ENCODE results near the gene SLFN5. TPM values are rescaled to one million over a fixed set of nuclear protein-coding genes. Genes with fewer than 3 reads are reported as not detected.
"Not testable (repeated sequence)": the region's sequence is repeated elsewhere in the genome, so short reads cannot be mapped to it uniquely, and the experiment has no call there.

The SLFN5 gene
- total and polyA plus RNA-seq, 2 donors (not counting 1 experiment from before 2014, with no cell fraction given), result 0.82 to 12.5 TPM

GRCh38 chr17:35299135-35299534 lies 56.3 kb downstream of the SLFN5 start:
- peaks cover 2 to 13% (median 8%) of the 10 kb centered on the region in 3 donors for H3K9me3 ChIP-seq (ENCODE audit: control extremely low read depth in 1 of 3, control insufficient read depth in 2 of 3, insufficient read depth in 1 of 3, low read length in 2 of 3)
- TF ChIP-seq EZH2 (IDR thresholded peaks at IDR 0.05; ENCODE audit: borderline replicate concordance, insufficient read depth, low read depth, low read length, poor library complexity, severe bottlenecking) (no peak), CTCF (IDR thresholded peaks at IDR 0.05) (no peak)
- peaks cover 11% of the 10 kb centered on the region for H3K9me3 Mint-ChIP-seq (ENCODE audit: insufficient read depth)
- no peak overlapping the region for H2AFZ ChIP-seq (ENCODE audit: insufficient read depth, low read depth, low read length, poor library complexity, severe bottlenecking)
- no peak overlapping the region for H3K4me2 ChIP-seq (replicated peaks; ENCODE audit: low read depth, low read length, poor library complexity, severe bottlenecking)
- ATAC-seq (ENCODE audit: low read depth) (no peak), DNase-seq (no peak)
- H3K4me3 ChIP-seq (ENCODE audit: control extremely low read depth in 1 of 5, extremely low read depth in 1 of 5, insufficient read depth in 1 of 5, low read depth in 2 of 5, low read length in 4 of 5), result no peak overlapping the region
- H3K27ac Mint-ChIP-seq, result no peak overlapping the region
- H4K20me1 ChIP-seq (ENCODE audit: control insufficient read depth, insufficient read depth, low read length, poor library complexity, severe bottlenecking), result no peaks in the 10 kb centered on the region
- 77% methylated on average over 5 of the region's 5 CpGs for WGBS (ENCODE audit: insufficient coverage)
- ChIA-PET POLR2A (no interaction called here), CTCF (interaction anchor here (1.2 to 2.0 kb wide), 2 partner anchors 16 to 235 kb away, joined by 3 to 7 read pairs; no protein-coding TSS in a partner anchor)
- H3K4me3 Mint-ChIP-seq, result no peak overlapping the region
- intact Hi-C loops (cut with micrococcal nuclease), result no loop called here
- H3K27me3 ChIP-seq (replicated peaks in 1 of 4; ENCODE audit: control extremely low read depth in 1 of 4, control insufficient read depth in 3 of 4, insufficient read depth in 4 of 4, low read length in 3 of 4), result peaks cover 0 to 19% (median 2%) of the 10 kb centered on the region in 4 experiments
- H3K4me1 Mint-ChIP-seq, result no peaks in the 10 kb centered on the region
- H3K36me3 ChIP-seq (replicated peaks in 1 of 2; ENCODE audit: control extremely low read depth in 1 of 2, control insufficient read depth in 1 of 2, extremely low read depth in 1 of 2, insufficient read depth in 2 of 2, low read length in 1 of 2), result no peaks in the 10 kb centered on the region
- no peaks in the 10 kb centered on the region for H3K79me2 ChIP-seq (ENCODE audit: control insufficient read depth, insufficient read depth, low read length)
- H3K27ac ChIP-seq (ENCODE audit: low read length in 2 of 2), result no peak overlapping the region
- H3K9ac ChIP-seq (ENCODE audit: low read length), result no peak overlapping the region
- peaks cover 35% of the 10 kb centered on the region for H3K27me3 Mint-ChIP-seq
- H3K4me1 ChIP-seq (ENCODE audit: control insufficient read depth in 2 of 2, insufficient read depth in 2 of 2, low read length in 2 of 2), result no peaks in the 10 kb centered on the region

GRCh38 chr17:35309345-35309744 lies 66.5 kb downstream of the SLFN5 start:
- H3K4me3 ChIP-seq (ENCODE audit: control extremely low read depth in 1 of 5, extremely low read depth in 1 of 5, insufficient read depth in 1 of 5, low read depth in 2 of 5, low read length in 4 of 5); POLR2A ChIA-PET: not testable (repeated sequence)

More at GRCh38 chr17:35309345-35309744, 66.5 kb downstream of the SLFN5 start:
- H3K79me2 ChIP-seq (ENCODE audit: control insufficient read depth, insufficient read depth, low read length); H3K9me3 ChIP-seq (ENCODE audit: control extremely low read depth in 1 of 3, control insufficient read depth in 2 of 3, insufficient read depth in 1 of 3, low read length in 2 of 3); H3K27ac ChIP-seq (ENCODE audit: low read length in 2 of 2); H4K20me1 ChIP-seq (ENCODE audit: control insufficient read depth, insufficient read depth, low read length, poor library complexity, severe bottlenecking); H3K4me3 Mint-ChIP-seq; H3K27me3 ChIP-seq (replicated peaks in 1 of 4; ENCODE audit: control extremely low read depth in 1 of 4, control insufficient read depth in 3 of 4, insufficient read depth in 4 of 4, low read length in 3 of 4); DNase-seq; H3K9me3 Mint-ChIP-seq (ENCODE audit: insufficient read depth); H2AFZ ChIP-seq (ENCODE audit: insufficient read depth, low read depth, low read length, poor library complexity, severe bottlenecking); ATAC-seq (ENCODE audit: low read depth); intact Hi-C loops (cut with micrococcal nuclease); H3K9ac ChIP-seq (ENCODE audit: low read length); H3K36me3 ChIP-seq (replicated peaks in 1 of 2; ENCODE audit: control extremely low read depth in 1 of 2, control insufficient read depth in 1 of 2, extremely low read depth in 1 of 2, insufficient read depth in 2 of 2, low read length in 1 of 2); H3K4me2 ChIP-seq (replicated peaks; ENCODE audit: low read depth, low read length, poor library complexity, severe bottlenecking); H3K27ac Mint-ChIP-seq: not testable (repeated sequence)
- H3K4me1 Mint-ChIP-seq, result peaks cover 17% of the 10 kb centered on the region
- H3K27me3 Mint-ChIP-seq, result peaks cover 13% of the 10 kb centered on the region
- peaks cover 8 to 17% of the 10 kb centered on the region in 2 donors for H3K4me1 ChIP-seq (ENCODE audit: control insufficient read depth in 2 of 2, insufficient read depth in 2 of 2, low read length in 2 of 2)
- CTCF ChIA-PET, result interaction anchor here (1.1 to 3.0 kb wide), 2 partner anchors 189 to 225 kb away, joined by 3 to 15 read pairs; no protein-coding TSS in a partner anchor
- WGBS (ENCODE audit: insufficient coverage), result 100% methylated on average over 1 of the region's 3 CpGs
